ENCODE results near the gene ZNF202. TPM values are rescaled to one million over a fixed set of nuclear protein-coding genes. Genes with fewer than 3 reads are reported as not detected.

Gene ZNF202
- polyA plus RNA-seq, 1 experiment: 10.0 TPM

- no peak for DNase-seq (ENCODE audit: low read depth, low spot score)
- ChIA-PET CTCF (interaction anchor here (0.6 to 11.4 kb wide), 3 partner anchors 9 to 223 kb away, joined by 3 to 212 read pairs (median 7); no protein-coding TSS in a partner anchor), POLR2A (no interaction called here)
- Histone ChIP-seq H3K27me3 (ENCODE audit: control insufficient read depth, insufficient read depth, low read length) (peaks cover 14% of the 10 kb centered on the region), H3K9me3 (ENCODE audit: control insufficient read depth, insufficient read depth, low read length) (no peaks in the 10 kb centered on the region), H3K4me3 (ENCODE audit: low read depth, low read length) (no peak overlapping the region), H3K27ac (ENCODE audit: low read depth, low read length) (no peak overlapping the region)
- no peak for TF ChIP-seq CTCF (IDR thresholded peaks at IDR 0.05; ENCODE audit: low read depth, low read length)
Measured at GRCh38 chr11:123702696-123703095, 38.8 kb downstream of the ZNF202 start.

GRCh38 chr11:123702139-123702538 is 39.3 kb downstream of the ZNF202 start:
- DNase-seq (ENCODE audit: low read depth, low spot score): no peak
- Histone ChIP-seq H3K9me3 (ENCODE audit: control insufficient read depth, insufficient read depth, low read length) (no peaks in the 10 kb centered on the region), H3K27me3 (ENCODE audit: control insufficient read depth, insufficient read depth, low read length) (peaks cover 14% of the 10 kb centered on the region), H3K4me3 (ENCODE audit: low read depth, low read length) (no peak overlapping the region), H3K27ac (ENCODE audit: low read depth, low read length) (no peak overlapping the region)
- ChIA-PET POLR2A (no interaction called here), CTCF (interaction anchor here (2.0 kb wide), 1 partner anchor 9 kb away, joined by 7 read pairs; no protein-coding TSS in a partner anchor)
- TF ChIP-seq CTCF (IDR thresholded peaks at IDR 0.05; ENCODE audit: low read depth, low read length): no peak

GRCh38 chr11:123700772-123701171 is 40.7 kb downstream of the ZNF202 start:
- Histone ChIP-seq H3K27ac (ENCODE audit: low read depth, low read length) (no peak overlapping the region), H3K9me3 (ENCODE audit: control insufficient read depth, insufficient read depth, low read length) (no peaks in the 10 kb centered on the region), H3K27me3 (ENCODE audit: control insufficient read depth, insufficient read depth, low read length) (peaks cover 14% of the 10 kb centered on the region), H3K4me3 (ENCODE audit: low read depth, low read length) (no peak overlapping the region)
- TF ChIP-seq CTCF (IDR thresholded peaks at IDR 0.05; ENCODE audit: low read depth, low read length): no peak
- DNase-seq (ENCODE audit: low read depth, low spot score): no peak
- ChIA-PET CTCF (interaction anchor here (3.9 kb wide), 1 partner anchor 10 kb away, joined by 19 read pairs; no protein-coding TSS in a partner anchor), POLR2A (no interaction called here)

- no peak overlapping the region for H3K4me3 ChIP-seq (ENCODE audit: low read depth, low read length)
- no peaks in the 10 kb centered on the region for H3K9me3 ChIP-seq (ENCODE audit: control insufficient read depth, insufficient read depth, low read length)
- no peak for TF ChIP-seq CTCF (IDR thresholded peaks at IDR 0.05; ENCODE audit: low read depth, low read length)
- POLR2A ChIA-PET: no interaction called here
- no peak for DNase-seq (ENCODE audit: low read depth, low spot score)
- no peak overlapping the region for H3K27ac ChIP-seq (ENCODE audit: low read depth, low read length)
- CTCF ChIA-PET: interaction anchor here (1.0 to 3.9 kb wide), 4 partner anchors 9 to 122 kb away, joined by 3 to 20 read pairs (median 11); no protein-coding TSS in a partner anchor
- peaks cover 8% of the 10 kb centered on the region for H3K27me3 ChIP-seq (ENCODE audit: control insufficient read depth, insufficient read depth, low read length)
Measured at GRCh38 chr11:123698546-123699127, 42.8 kb downstream of the ZNF202 start.

- Histone ChIP-seq H3K27ac (ENCODE audit: low read depth, low read length) (no peak overlapping the region), H3K9me3 (ENCODE audit: control insufficient read depth, insufficient read depth, low read length) (no peaks in the 10 kb centered on the region), H3K27me3 (ENCODE audit: control insufficient read depth, insufficient read depth, low read length) (no peaks in the 10 kb centered on the region), H3K4me3 (ENCODE audit: low read depth, low read length) (no peak overlapping the region)
- no peak for DNase-seq (ENCODE audit: low read depth, low spot score)
- no peak for TF ChIP-seq CTCF (IDR thresholded peaks at IDR 0.05; ENCODE audit: low read depth, low read length)
- POLR2A ChIA-PET: no interaction called here
- CTCF ChIA-PET: interaction anchor here (2.9 kb wide), 1 partner anchor 11 kb away, joined by 20 read pairs; no protein-coding TSS in a partner anchor
Measured at GRCh38 chr11:123696183-123696582, 45.3 kb downstream of the ZNF202 start.
